Activated T-helper 1 cell treated with anti-CD3 and anti-CD28 coated beads, Interleukin-12 subunit alpha, Interleukin-12 subunit beta, Interleukin-2, Interleukin-4 antibody, amounts not matched to agents 30 ng/mL and 10 ng/mL and 1 ng/mL, durations not matched to agents 14 hours and 24 hours and 36 hours (primary cell): ENCODE data around the gene ESYT2. TPM values are rescaled to one million over a fixed set of nuclear protein-coding genes. Genes with fewer than 3 reads are reported as not detected.

ENCODE experiments used
- DNase-seq: peaks from one replicate; pipeline ENCODE4 v3.0.0; 2021; ENCODE audit warnings: low spot score
- H3K27ac Mint-ChIP-seq: one replicate; pipeline ENCODE4 v1.8.0; 2021; ENCODE audit warnings: mild to moderate bottlenecking, mixed read lengths
- H3K27me3 Mint-ChIP-seq: one replicate; pipeline ENCODE4 v1.8.0; 2022; ENCODE audit warnings: mild to moderate bottlenecking, moderate library complexity, mixed read lengths; ENCODE audit not compliant: insufficient read depth
- H3K36me3 Mint-ChIP-seq: one replicate; pipeline ENCODE4 v1.8.0; 2021; ENCODE audit warnings: low read depth, mixed read lengths
- H3K4me1 Mint-ChIP-seq: one replicate; pipeline ENCODE4 v1.8.0; 2021; ENCODE audit warnings: low read depth, mixed read lengths
- H3K4me3 Mint-ChIP-seq: one replicate; pipeline ENCODE4 v1.8.0; 2021; ENCODE audit warnings: mild to moderate bottlenecking, moderate library complexity, mixed read lengths
- H3K9me3 Mint-ChIP-seq: one replicate; pipeline ENCODE4 v1.8.0; 2021; ENCODE audit warnings: mixed read lengths
- intact Hi-C: fragments of 100-400 bp; cut with micrococcal nuclease; formaldehyde crosslinking; loops from one replicate; pipeline ENCODE4 v1.15.1; 2024
- total RNA-seq: library from RNA; stranded (reverse); gene quantifications from 2 replicates; pipeline ENCODE4 v1.2.3, GENCODE V29; 2022

ESYT2 gene
- total RNA-seq, 1 donor from 2014 or later: 59.1 TPM

GRCh38 chr7:158734861-158735260 lies 94.4 kb downstream of the ESYT2 start:
- H3K27me3 Mint-ChIP-seq: no peaks in the 10 kb centered on the region
- H3K27ac Mint-ChIP-seq: no peak overlapping the region
- intact Hi-C loops: no loop called here
- H3K4me3 Mint-ChIP-seq: no peak overlapping the region
- no peak for DNase-seq
- H3K36me3 Mint-ChIP-seq: peaks cover 50% of the 10 kb centered on the region
- H3K4me1 Mint-ChIP-seq: peaks cover 5% of the 10 kb centered on the region
- H3K9me3 Mint-ChIP-seq: no peaks in the 10 kb centered on the region

- peaks cover 50% of the 10 kb centered on the region for H3K36me3 Mint-ChIP-seq
- DNase-seq: no peak
- no peaks in the 10 kb centered on the region for H3K9me3 Mint-ChIP-seq
- intact Hi-C loops: no loop called here
- no peaks in the 10 kb centered on the region for H3K27me3 Mint-ChIP-seq
- no peak overlapping the region for H3K4me3 Mint-ChIP-seq
- H3K27ac Mint-ChIP-seq: no peak overlapping the region
- H3K4me1 Mint-ChIP-seq: peaks cover 5% of the 10 kb centered on the region
These were observed 95.4 kb downstream of the ESYT2 start for GRCh38 chr7:158733775-158734494.

DNA sequence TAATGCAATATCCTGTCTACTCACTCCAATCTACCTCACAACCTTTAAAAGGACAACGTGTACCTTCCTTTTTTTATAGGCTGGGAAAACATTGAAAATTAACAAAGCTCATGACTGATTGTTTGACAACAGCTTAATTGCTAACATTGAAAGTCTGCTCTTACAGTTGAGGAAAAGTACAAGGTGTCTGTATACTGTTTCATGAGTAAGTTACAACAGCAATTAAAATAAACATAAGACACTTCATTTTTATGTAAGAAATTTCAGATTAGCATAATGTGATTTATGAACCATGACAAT lies 96.1 kb downstream of the ESYT2 start:
- intact Hi-C loops: no loop called here
- Mint-ChIP-seq H3K27me3 (no peaks in the 10 kb centered on the region), H3K4me1 (peaks cover 5% of the 10 kb centered on the region)

GRCh38 chr7:158732494-158733219 lies 96.7 kb downstream of the ESYT2 start:
- Mint-ChIP-seq H3K9me3 (no peaks in the 10 kb centered on the region), H3K4me3 (no peak overlapping the region), H3K4me1 (peaks cover 5% of the 10 kb centered on the region), H3K36me3 (peaks cover 43% of the 10 kb centered on the region), H3K27ac (no peak overlapping the region), H3K27me3 (no peaks in the 10 kb centered on the region)
- no peak for DNase-seq
- intact Hi-C loops: no loop called here

More for the DNA sequence above, 96.1 kb downstream of the ESYT2 start:
- Mint-ChIP-seq H3K4me3 (no peak overlapping the region), H3K27ac (no peak overlapping the region), H3K36me3 (peaks cover 44% of the 10 kb centered on the region), H3K9me3 (no peaks in the 10 kb centered on the region)
- no peak for DNase-seq

DNA sequence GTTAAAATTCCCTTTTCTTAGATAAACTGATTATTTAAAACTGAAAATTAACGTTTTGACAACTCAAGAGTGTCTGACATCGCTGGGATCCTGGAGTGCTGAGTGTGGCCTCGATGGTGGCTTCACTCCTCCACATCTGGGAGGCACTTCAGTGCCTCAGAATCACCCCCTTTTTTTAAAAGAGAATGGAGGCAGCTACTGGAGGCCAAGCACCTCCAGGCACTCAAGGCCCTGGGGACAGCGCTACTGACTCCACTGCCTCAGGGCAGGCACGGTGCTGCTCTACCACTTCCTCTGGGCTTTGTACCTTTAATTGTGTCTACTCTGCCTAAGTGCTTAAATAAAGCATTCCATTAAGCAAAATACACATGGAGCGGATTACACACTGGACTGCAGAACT lies 97.5 kb downstream of the ESYT2 start:
- Mint-ChIP-seq H3K27me3 (no peaks in the 10 kb centered on the region), H3K36me3 (peaks cover 35% of the 10 kb centered on the region), H3K9me3 (no peaks in the 10 kb centered on the region), H3K27ac (no peak overlapping the region), H3K4me3 (no peak overlapping the region), H3K4me1 (peaks cover 5% of the 10 kb centered on the region)
- intact Hi-C loops: no loop called here
- DNase-seq: no peak

- intact Hi-C loops: no loop called here
- peaks cover 29% of the 10 kb centered on the region for H3K36me3 Mint-ChIP-seq
- no peaks in the 10 kb centered on the region for H3K27me3 Mint-ChIP-seq
- no peak for DNase-seq
- H3K9me3 Mint-ChIP-seq: no peaks in the 10 kb centered on the region
- H3K4me1 Mint-ChIP-seq: peaks cover 5% of the 10 kb centered on the region
- H3K27ac Mint-ChIP-seq: peak overlapping the region; percentile 25
- H3K4me3 Mint-ChIP-seq: no peak overlapping the region
These were observed 98.6 kb downstream of the ESYT2 start for GRCh38 chr7:158730383-158731346.

DNA sequence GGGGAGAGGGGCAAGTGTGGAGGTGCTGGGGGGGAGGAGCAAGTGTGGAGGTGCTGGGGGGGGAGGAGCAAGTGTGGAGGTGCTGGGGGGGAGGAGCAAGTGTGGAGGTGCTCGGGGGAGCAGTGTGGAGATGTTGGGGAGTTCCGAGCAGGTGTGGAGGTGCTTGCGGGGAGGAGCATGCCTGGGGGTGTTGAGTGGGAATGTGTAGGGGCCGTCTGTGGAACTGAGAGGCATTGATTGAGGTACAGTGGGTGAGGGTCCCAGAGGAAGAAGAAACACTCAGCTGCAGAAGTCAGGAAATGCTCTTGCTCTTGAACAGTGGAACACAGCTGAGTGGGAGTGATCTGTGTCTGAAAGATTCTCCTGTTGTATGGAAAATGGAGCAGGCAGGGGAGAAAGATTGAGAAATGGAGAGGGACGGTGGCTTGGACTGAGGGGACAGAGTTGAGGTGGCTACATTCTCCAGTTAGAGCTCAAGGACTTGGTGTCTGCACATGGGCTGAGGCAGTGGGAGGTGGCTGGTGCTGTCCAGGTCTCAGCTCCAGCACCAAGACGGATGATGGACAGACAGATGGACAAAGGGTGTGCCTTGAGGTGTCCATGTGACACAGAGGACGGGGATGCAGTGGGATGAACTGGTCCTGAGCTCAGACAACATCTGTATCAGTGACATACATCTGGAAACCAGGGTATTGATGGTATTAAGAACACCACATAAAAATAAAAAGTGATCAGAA lies 99.5 kb downstream of the ESYT2 start:
- peaks cover 22% of the 10 kb centered on the region for H3K36me3 Mint-ChIP-seq
- DNase-seq: no peak
- peak overlapping the region; percentile 37 for H3K27ac Mint-ChIP-seq
- peaks cover 5% of the 10 kb centered on the region for H3K4me1 Mint-ChIP-seq
- H3K9me3 Mint-ChIP-seq: no peaks in the 10 kb centered on the region
- no peak overlapping the region for H3K4me3 Mint-ChIP-seq
- intact Hi-C loops: no loop called here
- no peaks in the 10 kb centered on the region for H3K27me3 Mint-ChIP-seq

DNA sequence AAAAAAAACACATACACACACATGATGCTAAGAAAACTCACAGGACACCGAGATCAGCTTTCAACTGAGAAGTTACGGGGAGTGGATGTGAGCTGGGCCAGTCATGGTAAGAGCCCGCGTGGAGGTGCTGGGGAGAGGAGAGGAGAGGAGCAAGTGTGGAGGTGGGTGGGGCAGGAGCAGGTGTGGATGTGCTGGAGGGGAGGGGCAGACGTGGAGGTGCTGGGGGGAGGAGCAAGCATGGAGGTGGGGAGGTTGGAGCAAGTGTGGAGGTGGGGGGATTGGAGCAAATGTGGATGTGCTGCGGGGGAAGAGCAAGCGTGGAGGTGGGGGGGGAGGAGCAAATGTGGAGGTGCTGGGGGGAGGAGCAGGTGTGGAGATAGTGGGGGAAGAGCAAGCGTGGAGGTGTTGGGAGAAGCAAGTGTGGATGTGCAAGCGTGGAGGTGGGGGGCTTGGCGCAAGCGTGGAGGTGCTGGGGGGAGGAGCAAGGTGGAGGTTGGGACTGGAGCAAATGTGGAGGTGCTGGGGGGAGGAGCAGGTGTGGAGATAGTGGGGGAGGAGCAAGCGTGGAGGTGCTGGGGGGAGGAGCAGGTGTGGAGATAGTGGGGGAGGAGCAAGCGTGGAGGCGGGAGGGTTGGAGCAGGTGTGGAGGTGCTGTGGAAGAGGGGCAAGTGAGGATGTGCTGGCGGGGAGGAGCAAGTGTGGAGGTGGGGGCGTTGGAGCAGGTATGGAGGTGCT lies 100.2 kb downstream of the ESYT2 start:
- H3K4me1 Mint-ChIP-seq: peaks cover 5% of the 10 kb centered on the region
- H3K27ac Mint-ChIP-seq: no peak overlapping the region
- peaks cover 2% of the 10 kb centered on the region for H3K27me3 Mint-ChIP-seq
- peaks cover 19% of the 10 kb centered on the region for H3K36me3 Mint-ChIP-seq
- no peak overlapping the region for H3K4me3 Mint-ChIP-seq
- intact Hi-C loops: no loop called here
- DNase-seq: no peak
- H3K9me3 Mint-ChIP-seq: no peaks in the 10 kb centered on the region

GRCh38 chr7:158727690-158728089 lies 101.6 kb downstream of the ESYT2 start:
- Mint-ChIP-seq H3K27me3 (peaks cover 2% of the 10 kb centered on the region), H3K4me3 (no peak overlapping the region), H3K36me3 (peaks cover 12% of the 10 kb centered on the region), H3K4me1 (peaks cover 5% of the 10 kb centered on the region), H3K27ac (no peak overlapping the region), H3K9me3 (no peaks in the 10 kb centered on the region)
- DNase-seq: no peak
- intact Hi-C loops: no loop called here

- H3K36me3 Mint-ChIP-seq: peaks cover 12% of the 10 kb centered on the region
- peaks cover 5% of the 10 kb centered on the region for H3K4me1 Mint-ChIP-seq
- H3K27me3 Mint-ChIP-seq: peaks cover 2% of the 10 kb centered on the region
- H3K27ac Mint-ChIP-seq: no peak overlapping the region
- no peak for DNase-seq
- intact Hi-C loops: no loop called here
- H3K4me3 Mint-ChIP-seq: no peak overlapping the region
- no peaks in the 10 kb centered on the region for H3K9me3 Mint-ChIP-seq
These were observed 103.0 kb downstream of the ESYT2 start for GRCh38 chr7:158726277-158726807.

GRCh38 chr7:158725506-158725800 lies 103.9 kb downstream of the ESYT2 start:
- peaks cover 10% of the 10 kb centered on the region for H3K36me3 Mint-ChIP-seq
- intact Hi-C loops: no loop called here
- no peaks in the 10 kb centered on the region for H3K9me3 Mint-ChIP-seq
- peaks cover 2% of the 10 kb centered on the region for H3K27me3 Mint-ChIP-seq
- no peak overlapping the region for H3K4me3 Mint-ChIP-seq
- DNase-seq: no peak
- H3K4me1 Mint-ChIP-seq: peaks cover under 1% of the 10 kb centered on the region
- no peak overlapping the region for H3K27ac Mint-ChIP-seq
